A673 (cell line): Measurements from ENCODE around the gene PCBD2.
"Not testable (repeated sequence)": the region's sequence is repeated elsewhere in the genome, so short reads cannot be mapped to it uniquely, and the experiment has no call there.

Experiments
- CTCF ChIP-seq: fragments of 300-800, 200-600 bp; sonication (generic); conservative IDR thresholded peaks from 2 replicates; pipeline ENCODE4 v1.5.1; 2017; ENCODE audit warnings: low read depth, mild to moderate bottlenecking, antibody characterized with exemption, low read length, moderate library complexity, mixed read lengths
- EZH2 ChIP-seq: fragments of 200-600 bp; sonication (generic); IDR thresholded peaks from 2 replicates; pipeline ENCODE4 v1.6.1; 2017; ENCODE audit warnings: borderline replicate concordance, low read depth, mild to moderate bottlenecking, mixed read lengths, antibody characterized with exemption, low read length; ENCODE audit not compliant: poor library complexity, severe bottlenecking

- not testable (repeated sequence) for TF ChIP-seq CTCF, EZH2
Observed at GRCh38 chr5:134998068-134998467, 93.1 kb downstream of the PCBD2 start.
